GM19324 (cell line): Measurements from ENCODE around the gene CLK1.
A peak's percentile ranks its signal among the peaks of the same experiment; 100 is the strongest.
"Not testable (repeated sequence)": the region's sequence is repeated elsewhere in the genome, so short reads cannot be mapped to it uniquely, and the experiment has no call there.

Experiments used
- ATAC-seq: cut with Tn5 transposase; IDR thresholded peaks from one replicate; pipeline ENCODE4 v1.9.1; 2021; ENCODE audit warnings: mild to moderate bottlenecking, moderate library complexity; ENCODE audit not compliant: unreplicated experiment, low FRiP score

Gene CLK1

DNA sequence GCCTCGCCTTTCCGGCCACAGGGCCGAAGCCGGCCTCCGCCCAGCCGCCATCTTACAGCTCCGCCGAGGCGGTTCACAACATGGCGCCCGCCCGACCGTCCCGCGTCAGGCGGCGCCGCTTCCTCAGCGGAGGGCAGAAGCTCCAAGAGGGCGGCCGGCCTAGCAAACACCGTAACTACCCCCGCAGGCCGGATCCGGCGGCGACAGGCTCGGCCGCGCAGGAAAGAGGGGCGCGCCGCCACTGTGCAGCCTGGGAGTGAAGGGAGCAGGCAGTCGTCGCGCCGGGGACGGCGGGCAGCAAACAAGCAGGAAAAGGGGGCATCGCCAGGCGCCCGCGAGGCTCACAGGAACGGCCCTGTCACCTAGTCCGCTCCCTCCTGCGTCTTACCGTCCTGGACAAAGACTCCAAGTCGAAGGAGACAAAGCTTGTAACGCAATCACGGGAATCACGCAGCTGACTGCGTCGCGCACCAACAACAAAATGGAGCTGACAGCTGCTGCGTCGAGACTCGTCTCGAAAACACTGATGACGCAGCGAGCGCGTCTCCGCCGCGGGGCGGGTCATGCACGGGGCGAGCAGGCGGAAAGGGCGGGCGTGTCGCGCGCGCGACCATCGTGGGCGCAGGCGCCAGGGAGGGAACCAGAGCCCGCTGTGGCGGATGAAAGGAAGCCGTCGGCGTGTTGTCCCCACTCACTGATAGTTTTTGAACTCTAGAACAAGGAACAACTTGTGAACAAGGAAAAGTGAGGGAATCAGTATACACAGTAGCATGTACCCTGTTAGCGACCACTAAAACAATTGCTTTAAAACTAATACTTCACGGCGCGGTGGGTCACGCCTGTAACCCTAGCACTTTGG, at the start of gene CLK1:
Gene CLK1 (minus strand): TSS at position 483 of the 859 bp plus-strand sequence. CDS start 2,796 bp downstream, outside the sequence.
- ATAC-seq = peak; percentile 93

DNA sequence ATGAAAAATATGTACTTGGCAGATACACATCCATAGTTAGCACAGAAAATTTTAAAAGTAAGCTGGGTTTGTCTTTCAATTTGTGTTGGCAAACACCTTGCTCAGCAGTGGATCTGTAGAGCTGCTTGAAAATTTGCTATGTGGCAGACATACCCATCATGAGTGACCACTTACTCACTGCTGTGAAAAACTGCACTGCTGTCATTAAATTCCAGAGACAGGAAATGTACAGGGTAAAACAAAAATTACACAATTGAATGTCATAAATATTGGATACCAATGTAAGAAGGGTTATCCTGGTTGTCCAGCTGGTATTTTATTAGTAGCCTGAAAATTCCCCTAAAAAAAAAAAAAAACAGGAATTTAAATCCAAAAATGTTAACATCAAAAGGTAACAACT, 49.2 kb upstream of the CLK1 start:
- ATAC-seq = no peak

GRCh38 chr2:200909958-200910357, 45.5 kb upstream of the CLK1 start:
- no peak for ATAC-seq

- no peak for ATAC-seq
Observed at GRCh38 chr2:200905618-200906296, 41.3 kb upstream of the CLK1 start.

DNA sequence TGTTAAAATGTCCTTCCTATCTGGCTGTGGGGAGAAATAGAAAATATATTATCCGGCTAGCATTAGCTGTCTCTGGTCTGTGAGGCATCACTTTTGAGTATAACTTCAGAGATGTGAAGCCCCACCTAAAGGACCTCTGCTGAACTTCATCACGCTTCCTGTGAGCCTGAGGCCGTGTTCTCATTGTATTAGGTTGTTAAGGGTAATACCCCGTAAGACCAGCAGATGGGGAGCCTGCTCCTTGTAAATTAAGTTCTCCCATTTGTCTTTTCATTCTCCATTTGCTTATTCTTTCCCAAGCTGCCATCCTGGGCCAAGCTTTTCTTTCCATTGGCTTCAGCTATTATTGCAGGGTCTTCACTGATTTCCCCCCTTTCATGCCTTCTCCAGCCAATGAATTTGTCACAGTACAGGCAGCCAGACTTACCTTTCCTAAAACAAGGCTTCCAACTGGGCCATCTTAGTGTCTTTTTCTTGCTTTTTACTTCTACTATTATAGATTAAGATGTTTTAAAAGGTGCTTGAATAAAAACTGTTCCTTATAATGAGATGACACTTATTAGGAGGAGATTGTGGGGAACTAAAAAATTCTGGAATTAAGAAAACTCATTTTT, 37.1 kb upstream of the CLK1 start:
- ATAC-seq = peak; percentile 85

DNA sequence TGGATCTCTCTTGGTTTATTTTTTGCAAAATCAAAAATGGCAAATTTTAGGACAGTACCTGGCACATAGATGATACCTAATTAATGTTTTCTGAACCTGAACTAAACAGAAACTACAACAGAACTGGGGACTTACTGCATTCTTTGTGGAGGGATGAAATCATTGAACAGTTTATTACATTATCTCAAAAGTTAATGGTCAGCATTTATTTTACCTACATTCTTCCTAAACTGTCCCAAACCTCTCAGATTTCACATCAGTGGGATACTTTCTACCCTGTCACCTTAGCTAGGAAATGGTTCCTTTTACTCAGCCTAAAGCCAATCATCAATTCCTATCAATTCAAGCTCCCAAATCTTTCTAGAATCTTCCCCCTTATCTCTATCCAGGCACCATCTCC, 35.0 kb upstream of the CLK1 start:
- ATAC-seq = no peak

DNA sequence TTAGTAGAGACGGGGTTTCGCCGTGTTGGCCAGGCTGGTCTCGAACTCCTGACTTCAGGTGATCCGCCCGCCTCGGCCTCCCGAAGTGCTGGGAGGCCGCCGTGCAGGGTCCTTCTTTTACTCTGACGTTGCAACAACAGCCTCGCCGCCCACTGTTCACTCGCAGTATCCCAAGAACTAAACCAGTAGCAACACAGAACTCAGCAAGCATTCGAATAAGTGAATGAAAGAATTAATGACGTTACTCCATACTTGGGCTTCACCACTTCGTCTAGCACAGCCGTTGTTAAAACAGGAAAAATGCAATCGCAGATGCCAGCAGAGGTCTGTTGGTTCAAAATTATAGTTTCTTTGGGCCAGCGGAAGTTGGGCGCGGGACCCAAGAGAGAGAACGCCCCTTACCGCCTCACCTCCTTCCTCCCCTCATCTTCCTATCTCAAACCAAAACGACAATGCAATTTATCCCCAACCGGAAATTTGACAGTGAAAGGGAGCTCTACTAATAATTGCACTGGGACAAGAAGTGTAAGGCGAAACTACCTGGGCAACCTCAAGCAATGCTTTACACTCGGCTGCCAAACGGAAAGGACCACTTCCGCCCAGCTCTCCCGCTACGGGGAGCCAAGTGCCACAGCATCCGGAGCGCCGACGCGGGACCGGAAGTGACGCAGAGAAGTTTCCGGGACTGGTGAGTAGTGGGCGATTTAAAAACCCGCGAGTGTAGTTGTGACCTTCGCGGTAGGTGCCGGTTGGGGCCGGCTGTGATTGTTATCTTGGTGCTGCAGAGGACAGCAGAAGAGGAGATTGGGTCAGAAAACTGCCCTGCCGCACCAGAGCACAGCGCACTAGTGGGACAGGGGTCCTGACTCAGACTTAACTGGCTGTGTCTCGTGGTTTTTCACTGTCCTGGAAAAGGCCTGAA, 24.5 kb upstream of the CLK1 start, which contains the start of the genes NIF3L1 and PPIL3:
Gene NIF3L1 (plus strand): TSS at position 668 of the 922 bp plus-strand sequence. CDS start 2,573 bp downstream, outside the sequence.
Gene PPIL3 (minus strand): TSS at position 374 of the 922 bp plus-strand sequence. CDS start 1,462 bp downstream, outside the sequence.
- peak; percentile 90 for ATAC-seq

GRCh38 chr2:200881715-200882249, 17.3 kb upstream of the CLK1 start:
- not testable (repeated sequence) for ATAC-seq

DNA sequence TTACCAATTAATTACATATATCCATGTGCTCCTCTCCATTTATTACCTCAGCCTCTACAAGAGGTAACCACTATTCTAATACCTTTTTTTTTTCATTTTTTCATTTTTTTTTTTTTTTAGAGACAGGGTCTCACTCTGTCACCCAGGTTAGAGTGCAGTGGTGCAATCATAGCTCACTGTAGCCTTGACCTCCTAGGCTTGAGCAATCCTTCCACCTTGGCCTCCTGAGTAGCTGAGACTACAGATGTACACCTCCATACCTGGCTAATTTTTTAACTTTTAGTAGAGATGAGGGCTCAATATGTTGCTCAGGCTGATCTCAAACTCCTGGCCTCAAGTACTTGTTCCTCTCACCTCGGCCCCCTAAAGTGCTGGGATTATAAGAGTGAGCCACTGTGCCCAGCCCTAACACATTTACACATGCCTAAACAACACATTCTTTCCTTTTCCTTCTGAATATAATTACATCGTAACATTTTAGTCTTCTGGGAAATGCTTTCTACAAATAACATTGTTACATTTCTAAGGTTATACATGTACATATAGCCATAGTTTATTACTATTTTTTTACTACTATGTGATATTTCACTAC, 13.9 kb upstream of the CLK1 start:
- no peak for ATAC-seq

- no peak for ATAC-seq
Observed at GRCh38 chr2:200877443-200877842, 13.0 kb upstream of the CLK1 start.

- ATAC-seq = no peak
Observed at GRCh38 chr2:200873560-200873959, 9.1 kb upstream of the CLK1 start.

DNA sequence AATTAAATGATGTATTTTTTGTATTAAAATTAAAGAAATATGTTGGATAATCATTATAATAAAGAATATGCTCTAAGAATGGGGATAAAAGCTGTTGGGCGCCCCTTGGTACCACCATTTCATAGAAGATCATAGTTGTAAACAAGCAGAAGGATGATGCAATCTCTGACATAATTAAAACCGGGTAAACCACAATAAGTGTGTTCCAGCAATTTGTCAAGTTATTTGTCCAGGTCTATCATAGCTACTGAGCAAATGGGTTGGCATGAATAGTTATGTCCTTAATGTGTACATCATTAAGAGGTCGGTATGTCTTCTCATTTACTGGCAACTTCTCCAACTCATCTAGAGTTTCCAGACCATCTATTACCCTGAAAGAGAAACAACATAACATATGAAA, 6.7 kb upstream of the CLK1 start:
- ATAC-seq = no peak

DNA sequence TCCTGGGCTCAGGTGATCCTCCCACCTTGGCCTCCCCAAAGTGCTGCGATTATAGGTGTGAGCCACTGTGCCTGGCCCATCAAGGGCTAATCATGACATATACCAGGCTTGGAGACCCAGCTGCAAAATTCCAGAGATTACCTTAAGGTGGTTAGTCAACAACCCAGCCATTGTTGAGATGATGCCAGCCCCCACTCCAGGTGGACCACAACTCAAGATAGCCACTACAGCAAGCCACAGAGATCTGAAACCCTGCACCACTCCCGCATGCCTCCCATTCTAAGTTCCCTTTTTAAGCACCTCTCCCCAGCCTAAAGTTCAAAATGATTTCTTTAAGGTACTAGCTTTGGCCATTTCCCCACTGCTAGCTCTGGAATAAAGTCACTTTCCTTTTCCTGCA, 4.6 kb upstream of the CLK1 start:
- no peak for ATAC-seq

GRCh38 chr2:200863782-200864175, 679 bp downstream of the CLK1 start:
- ATAC-seq = no peak

- no peak for ATAC-seq
Observed at GRCh38 chr2:200862532-200863000, 1.9 kb downstream of the CLK1 start.

DNA sequence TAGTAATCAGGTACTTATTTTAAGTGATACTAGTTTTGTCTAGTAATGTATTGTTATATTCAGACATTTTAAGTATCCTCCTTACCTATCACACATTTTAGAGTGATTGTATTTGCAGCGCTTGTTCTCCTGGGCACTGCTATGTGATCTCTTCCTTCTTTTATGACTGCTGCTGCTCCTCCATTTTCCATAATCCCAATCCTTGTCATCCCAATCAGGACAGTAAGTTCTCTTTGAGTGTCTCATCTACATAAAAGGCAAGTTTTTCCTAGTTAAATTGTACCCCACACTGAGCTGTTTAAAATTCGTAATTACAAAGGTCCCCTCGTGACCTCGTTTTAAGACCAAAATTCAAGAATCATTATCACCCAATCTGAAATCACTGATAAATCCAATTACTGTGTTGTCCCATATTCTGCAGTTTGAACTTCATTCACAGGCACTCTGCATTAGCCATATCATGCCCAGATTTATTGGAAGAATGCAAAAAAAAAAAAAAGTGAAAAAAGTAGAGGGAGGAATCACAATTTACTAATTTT, 2.8 kb downstream of the CLK1 start:
- ATAC-seq = no peak

DNA sequence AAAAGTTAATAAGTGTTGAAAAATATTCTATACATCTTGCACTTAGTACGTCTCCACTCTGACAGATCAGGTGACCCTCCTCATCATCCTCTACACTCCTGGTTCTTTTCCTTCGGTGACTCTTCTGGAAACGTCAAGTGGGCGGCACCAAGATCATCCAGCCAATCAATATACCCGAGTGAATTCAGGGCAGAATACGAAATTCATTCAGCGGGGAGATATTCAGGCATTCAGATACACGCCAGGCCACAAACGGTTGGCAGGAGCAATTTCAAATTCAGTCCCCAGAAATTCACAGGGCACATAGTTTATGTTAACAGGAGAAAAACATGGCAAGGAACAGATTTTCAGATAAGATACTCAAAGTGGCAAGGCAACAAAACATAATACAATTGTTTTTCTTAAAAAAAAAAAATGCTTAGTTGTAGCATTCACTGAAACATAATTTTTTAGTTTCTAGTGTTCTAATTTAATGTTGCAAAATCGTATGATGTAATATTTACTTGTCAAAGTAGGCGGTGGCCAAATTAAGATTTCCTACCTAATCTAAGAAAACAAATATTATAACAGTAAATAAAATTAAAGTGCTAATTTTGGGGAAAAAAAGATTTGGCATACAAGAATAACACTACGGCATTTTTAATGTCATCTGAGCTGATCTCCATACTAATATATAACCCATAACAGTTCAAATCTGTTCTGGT, 4.2 kb downstream of the CLK1 start:
- ATAC-seq = no peak

- ATAC-seq = no peak
Observed at GRCh38 chr2:200856806-200857205, 7.7 kb downstream of the CLK1 start.
